HG03097 (cell line): ENCODE measurements around the gene KCTD15.

Experiments
- ATAC-seq: cut with Tn5 transposase; IDR thresholded peaks from one replicate; pipeline ENCODE4 v1.9.1; 2021; ENCODE audit not compliant: unreplicated experiment, low FRiP score

The KCTD15 gene

GRCh38 chr19:33795370-33796163 is 1.1 kb upstream of the KCTD15 start:
- no peak for ATAC-seq

- ATAC-seq, result no peak
Observed at GRCh38 chr19:33797802-33798671, 1.4 kb downstream of the KCTD15 start.

DNA sequence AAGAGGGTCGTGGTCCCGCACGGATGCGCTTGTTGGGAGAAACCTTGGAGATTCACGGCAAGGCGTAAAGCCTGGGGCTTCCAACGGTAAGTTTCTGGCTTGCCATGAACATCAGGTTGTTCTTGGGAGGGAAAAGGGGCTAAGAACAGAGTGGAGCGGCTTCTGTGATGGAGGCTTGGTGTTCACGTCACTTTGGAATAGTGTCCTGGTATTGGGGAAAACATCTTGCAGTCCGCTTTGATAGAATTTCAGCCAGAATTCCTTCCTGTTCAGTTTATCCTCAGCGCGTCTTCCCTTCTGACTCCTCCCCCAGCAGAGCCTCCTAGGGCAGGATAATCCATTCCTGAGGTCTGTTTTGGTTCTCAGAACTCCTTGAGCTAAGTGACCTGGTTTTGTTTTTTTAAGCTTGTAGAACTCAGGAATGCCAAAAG is 2.0 kb downstream of the KCTD15 start:
- ATAC-seq, result no peak

DNA sequence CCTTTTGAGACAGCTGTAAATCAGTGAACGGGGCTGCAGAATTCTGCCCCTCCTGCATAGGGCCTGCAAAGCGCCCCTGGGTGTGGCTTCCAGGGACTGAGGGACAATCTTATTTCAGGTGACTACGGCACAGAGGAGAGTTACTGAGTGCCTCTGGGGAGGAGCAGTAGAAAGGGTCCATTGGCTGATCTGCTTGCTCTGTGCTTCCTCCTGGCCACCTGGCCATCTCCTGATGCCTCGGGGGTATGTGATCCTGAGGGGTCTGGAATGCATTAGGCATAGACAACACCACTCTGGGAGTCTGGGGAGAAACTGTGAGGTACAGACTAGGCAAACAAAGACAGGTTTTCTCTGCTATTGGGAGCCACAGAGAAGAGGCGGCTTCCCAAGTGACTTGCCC is 2.8 kb downstream of the KCTD15 start:
- no peak for ATAC-seq

- no peak for ATAC-seq
Observed at GRCh38 chr19:33800012-33800680, 3.5 kb downstream of the KCTD15 start.

- ATAC-seq, result no peak
Observed at GRCh38 chr19:33801411-33801810, 4.7 kb downstream of the KCTD15 start.

GRCh38 chr19:33802001-33802400 is 5.3 kb downstream of the KCTD15 start:
- ATAC-seq, result no peak

- no peak for ATAC-seq
Observed at GRCh38 chr19:33802801-33803200, 6.1 kb downstream of the KCTD15 start.

DNA sequence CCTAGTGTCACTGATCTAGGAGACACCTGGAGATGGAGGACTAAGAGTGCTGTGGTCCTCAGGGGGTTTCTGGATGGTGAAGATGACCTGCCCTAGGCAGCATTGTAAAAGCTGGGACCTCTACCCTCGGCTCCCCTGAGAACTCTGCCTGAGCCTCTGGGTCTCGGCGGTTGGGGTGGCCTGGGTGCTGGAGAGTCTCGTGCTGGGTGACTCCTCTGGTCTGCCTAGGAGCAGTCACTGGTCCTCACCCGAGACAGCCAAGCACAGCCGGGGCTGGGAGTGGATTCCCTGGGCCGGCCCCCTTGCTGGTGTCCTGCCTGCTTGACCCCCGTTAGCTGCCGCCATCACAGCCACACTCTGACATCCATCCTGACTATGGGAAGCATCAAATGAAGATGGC is 6.7 kb downstream of the KCTD15 start:
- ATAC-seq, result no peak

DNA sequence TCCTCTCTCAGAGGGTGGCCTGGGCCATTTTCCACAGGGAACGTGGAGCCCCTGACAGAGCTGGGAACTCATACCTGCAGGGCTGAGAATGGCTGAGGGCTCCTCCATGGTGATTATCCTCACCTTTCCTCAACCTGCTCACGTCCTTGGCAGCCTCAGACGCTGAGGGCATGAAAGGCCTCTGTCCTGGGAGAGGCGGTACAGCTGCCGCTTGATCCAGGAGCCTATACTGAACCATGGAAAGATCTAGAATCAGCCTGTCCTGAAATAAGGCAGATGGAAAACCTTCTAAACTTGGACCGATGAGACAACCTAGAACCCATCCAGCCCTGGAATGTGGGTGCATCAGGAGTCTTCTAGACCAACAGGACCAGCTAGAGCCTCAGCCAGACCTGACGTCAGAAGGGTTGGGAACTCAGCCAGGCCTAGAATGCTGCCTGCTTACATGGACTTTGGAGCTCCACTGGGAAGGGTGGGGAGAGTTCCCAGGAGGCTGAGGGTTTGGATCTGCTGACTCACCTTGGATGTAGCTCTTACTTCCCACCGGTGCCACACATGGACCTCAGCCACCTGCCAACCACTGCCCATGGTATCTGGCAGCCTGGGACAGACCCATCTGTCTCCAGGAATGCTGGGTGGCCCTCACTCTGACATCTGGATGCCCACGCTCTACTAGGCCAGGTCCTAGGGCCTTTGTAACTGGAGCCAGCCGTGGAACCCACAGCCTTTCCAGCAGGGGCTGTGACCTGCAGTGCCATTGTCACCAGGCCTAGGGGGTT is 7.5 kb downstream of the KCTD15 start:
- no peak for ATAC-seq

- no peak for ATAC-seq
Observed at GRCh38 chr19:33805313-33805712, 8.6 kb downstream of the KCTD15 start.

DNA sequence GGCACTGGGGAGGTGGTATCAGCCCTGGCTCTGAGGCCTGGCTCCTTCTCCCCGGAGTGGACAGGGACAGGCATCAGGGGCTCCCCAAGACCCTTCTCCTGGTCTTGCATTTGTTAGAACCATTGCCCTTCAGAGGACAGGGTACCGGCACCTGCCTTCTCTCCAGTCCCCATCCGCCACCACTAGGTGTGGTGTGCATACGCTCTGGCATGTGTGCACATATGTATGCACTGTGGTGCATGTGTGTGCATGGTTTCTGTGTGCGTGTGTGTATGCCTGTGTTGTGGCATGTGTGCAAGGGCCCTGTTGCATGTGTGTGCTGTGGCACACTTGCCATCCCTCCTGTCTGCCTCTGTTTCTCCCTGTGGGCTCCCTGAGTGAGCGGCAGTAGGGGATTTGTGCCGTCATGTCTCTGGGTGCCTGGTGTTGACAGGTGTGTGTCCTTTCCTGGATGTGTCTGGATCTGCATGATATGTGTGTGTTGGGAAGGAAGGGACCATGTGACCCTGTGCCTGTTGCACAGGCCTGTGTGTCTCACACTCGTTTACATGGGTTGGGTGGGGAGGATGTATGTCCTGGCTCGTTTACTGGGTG is 9.3 kb downstream of the KCTD15 start:
- no peak for ATAC-seq

- no peak for ATAC-seq
Observed at GRCh38 chr19:33806434-33806881, 9.8 kb downstream of the KCTD15 start.

- no peak for ATAC-seq
Observed at GRCh38 chr19:33808399-33808798, 11.7 kb downstream of the KCTD15 start.

DNA sequence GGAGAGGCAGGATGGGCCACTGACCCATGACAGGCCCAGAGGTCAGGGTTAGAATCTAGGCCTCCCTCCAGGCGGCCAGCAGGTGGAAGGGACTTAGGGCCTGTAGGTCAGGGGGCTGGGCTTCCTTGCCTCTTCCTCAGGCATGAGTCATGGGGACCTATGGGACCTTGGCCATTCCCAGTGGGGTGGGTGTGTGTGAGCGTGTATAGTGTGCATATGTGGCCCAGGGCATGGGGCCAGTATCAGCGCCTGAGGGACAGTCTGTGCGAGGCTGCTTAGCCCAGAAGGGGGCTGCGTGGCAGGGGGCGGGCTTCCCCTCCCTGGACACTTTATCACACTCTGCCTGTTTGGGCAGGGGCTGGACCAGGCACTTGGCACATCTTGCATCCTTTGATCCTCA is 13.3 kb downstream of the KCTD15 start:
- ATAC-seq, result no peak

GRCh38 chr19:33810821-33811220 is 14.2 kb downstream of the KCTD15 start:
- no peak for ATAC-seq

DNA sequence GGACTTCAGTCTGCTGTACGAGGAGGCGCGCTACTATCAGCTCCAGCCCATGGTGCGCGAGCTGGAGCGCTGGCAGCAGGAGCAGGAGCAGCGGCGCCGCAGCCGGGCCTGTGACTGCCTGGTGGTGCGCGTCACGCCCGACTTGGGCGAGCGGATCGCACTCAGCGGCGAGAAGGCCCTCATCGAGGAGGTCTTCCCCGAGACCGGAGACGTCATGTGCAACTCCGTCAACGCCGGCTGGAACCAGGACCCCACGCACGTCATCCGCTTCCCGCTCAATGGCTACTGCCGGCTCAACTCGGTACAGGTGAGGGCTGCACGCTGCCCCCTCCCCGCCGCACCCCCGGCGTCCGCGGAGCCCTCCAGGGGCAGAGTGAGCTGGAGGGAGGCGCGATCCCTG is 14.6 kb downstream of the KCTD15 start:
- no peak for ATAC-seq

- no peak for ATAC-seq
Observed at GRCh38 chr19:33811736-33812387, 15.2 kb downstream of the KCTD15 start.
